ENCODE data around the gene NEK3.

DNA sequence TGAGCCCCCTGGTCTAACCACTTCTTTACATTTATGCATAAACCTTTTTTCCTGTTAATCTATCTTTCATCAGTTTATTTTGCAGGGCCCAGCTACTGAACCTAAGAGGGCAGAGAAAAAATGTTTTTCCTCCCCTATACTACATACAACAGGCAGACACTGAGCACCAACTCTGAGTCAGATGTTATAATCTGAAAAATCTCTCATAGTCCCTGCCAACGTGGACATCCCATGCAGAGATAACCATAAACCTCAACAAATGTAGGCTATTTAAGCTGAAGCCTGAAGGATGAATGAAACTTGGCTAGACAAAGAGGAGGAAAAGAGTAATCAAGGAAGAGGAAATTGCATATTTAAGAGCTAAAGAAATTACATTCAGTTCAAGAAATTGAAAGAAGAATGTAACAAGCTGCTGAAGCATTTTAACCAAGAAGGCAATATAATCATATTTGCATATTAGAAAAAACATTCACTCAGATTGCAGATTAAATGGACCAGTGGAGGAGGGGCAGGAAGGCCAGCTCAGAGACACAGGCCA lies 2.6 kb downstream of the NEK3 start:
- TF ChIP-seq, protein P1, sequence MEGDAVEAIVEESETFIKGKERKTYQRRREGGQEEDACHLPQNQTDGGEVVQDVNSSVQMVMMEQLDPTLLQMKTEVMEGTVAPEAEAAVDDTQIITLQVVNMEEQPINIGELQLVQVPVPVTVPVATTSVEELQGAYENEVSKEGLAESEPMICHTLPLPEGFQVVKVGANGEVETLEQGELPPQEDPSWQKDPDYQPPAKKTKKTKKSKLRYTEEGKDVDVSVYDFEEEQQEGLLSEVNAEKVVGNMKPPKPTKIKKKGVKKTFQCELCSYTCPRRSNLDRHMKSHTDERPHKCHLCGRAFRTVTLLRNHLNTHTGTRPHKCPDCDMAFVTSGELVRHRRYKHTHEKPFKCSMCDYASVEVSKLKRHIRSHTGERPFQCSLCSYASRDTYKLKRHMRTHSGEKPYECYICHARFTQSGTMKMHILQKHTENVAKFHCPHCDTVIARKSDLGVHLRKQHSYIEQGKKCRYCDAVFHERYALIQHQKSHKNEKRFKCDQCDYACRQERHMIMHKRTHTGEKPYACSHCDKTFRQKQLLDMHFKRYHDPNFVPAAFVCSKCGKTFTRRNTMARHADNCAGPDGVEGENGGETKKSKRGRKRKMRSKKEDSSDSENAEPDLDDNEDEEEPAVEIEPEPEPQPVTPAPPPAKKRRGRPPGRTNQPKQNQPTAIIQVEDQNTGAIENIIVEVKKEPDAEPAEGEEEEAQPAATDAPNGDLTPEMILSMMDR (conservative IDR thresholded peaks at IDR 0.05; ENCODE audit: low read depth, low read length): no peak
- TF ChIP-seq EZH2 (IDR thresholded peaks at IDR 0.05; ENCODE audit: low read length, unreplicated experiment): no peak
- TF ChIP-seq EZH2phosphoT487 (IDR thresholded peaks at IDR 0.05; ENCODE audit: borderline replicate concordance, low read length): no peak
